ENCODE data around the gene KLK6.

The KLK6 gene

GRCh38 chr19:50947123-50947522, 22.3 kb downstream of the KLK6 start:
- no peak for DNase-seq

- no peak for DNase-seq
Measured at GRCh38 chr19:50944795-50945194, 24.6 kb downstream of the KLK6 start.

- DNase-seq = no peak
Measured at GRCh38 chr19:50943074-50943828, 26.1 kb downstream of the KLK6 start.

DNA sequence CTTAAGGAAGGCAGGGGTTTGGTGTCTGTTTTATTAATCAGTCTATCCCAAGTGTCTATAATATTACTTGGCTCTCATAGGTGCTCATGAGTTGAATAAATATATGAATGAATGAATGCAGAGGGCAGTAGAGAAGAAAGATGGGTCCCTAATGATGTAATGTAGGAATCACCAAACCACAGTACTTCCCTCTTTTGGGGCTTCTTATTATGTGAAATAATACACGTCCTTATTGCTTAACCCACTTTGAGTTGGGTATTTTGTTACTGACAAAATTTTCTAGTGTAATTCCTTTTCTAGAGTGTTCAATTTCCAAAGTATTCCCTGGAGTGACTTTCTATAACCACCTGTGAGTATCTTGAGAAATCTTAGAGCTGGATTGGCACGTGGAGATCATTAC, 29.8 kb downstream of the KLK6 start:
- DNase-seq = no peak

- no peak for DNase-seq
Measured at GRCh38 chr19:50933640-50934039, 35.8 kb downstream of the KLK6 start.

- DNase-seq = no peak
Measured at GRCh38 chr19:50932690-50933083, 36.7 kb downstream of the KLK6 start.

DNA sequence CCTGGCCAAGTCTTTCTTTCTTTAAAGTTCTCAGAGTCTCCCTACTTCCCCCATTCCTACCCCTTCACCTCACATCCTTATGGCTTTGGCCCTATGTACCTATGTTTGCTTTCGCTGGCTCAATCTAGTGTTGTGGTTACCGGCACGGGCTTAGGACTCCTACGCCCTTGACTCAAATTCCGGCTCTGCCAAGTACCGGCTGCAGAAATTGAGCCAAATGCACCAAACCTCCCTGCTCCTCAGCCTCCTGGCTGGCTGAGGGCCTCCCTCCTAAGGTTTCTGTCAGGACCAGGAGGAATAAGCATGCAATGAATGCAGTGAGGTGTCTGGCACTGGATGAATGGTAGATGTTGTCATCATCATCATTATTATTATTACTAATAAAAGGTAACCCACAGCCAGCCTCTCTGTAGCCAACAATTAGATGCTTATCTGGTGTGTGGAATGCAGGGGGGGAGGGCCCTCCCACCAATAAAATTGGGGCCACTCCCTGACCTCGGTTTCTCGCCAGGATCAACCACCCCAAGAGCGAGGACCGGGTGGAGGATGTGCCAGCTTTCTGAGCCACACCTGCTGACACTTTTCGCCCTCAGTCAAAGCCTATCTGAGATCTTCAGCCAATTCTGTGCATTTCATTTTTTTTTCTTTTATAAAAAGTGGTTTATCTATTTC, 37.2 kb downstream of the KLK6 start:
- DNase-seq = no peak

DNA sequence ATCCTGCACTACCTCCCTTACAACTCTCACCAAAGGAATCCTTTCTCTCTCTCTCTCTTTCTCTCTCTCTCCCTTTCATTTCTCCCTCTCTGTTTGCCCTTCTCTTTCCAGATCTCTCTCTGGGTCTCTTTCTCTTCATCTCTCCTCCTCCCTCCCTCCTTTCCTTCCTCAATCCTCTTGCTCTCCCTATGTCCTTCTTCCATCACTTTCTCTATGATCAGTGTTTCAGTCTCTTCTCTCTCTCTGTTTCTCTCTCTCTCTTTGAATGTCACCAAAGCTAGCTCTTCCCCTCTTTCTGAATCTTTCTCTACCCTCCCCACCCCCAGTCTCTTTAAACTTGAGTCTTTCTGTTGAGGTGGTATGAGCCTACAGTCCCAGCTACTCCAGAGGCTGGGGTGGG, 38.4 kb downstream of the KLK6 start:
- DNase-seq = no peak

- DNase-seq = no peak
Measured at GRCh38 chr19:50928831-50929230, 40.6 kb downstream of the KLK6 start.

DNA sequence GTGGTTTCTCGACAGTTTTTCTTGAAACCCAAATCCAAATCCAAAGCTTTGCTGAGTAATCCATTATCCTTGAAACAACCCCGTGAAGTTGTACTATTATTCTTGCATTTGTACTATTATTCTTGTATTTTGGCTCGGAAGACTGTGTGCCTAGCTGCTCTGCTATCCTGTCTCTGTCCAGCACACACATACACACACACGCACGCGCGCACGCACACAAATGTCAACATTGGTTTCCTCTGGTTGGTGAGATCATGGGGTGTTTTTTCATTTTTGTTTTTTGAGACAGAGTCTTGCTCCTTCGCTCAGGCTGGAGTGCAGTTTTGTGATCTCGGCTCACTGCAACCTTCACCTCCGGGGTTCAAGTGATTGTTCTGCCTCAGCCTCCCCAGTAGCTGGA, 43.2 kb downstream of the KLK6 start:
- no peak for DNase-seq

- no peak for DNase-seq
Measured at GRCh38 chr19:50925734-50926133, 43.7 kb downstream of the KLK6 start.

DNA sequence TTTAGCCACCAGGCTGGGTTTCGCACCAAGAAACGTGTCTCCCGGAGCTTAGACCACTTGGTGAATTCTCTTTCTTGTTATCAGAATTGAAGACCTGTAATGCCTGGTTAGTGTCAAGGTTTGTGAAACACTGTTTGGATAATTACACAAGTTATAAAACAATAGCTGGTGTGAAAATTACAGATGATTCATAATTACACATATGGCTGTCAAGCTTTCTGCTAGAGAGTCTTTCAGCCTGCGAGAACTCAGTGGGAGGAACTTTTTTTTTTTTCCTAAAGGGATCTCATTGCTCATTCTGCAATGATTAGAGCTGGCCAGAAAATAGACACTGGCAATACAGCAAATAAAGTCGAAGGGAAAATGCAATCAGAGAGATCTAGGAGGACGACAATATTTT, 44.8 kb downstream of the KLK6 start:
- DNase-seq = no peak

- peak; percentile 19 for DNase-seq
Measured at GRCh38 chr19:50922317-50922853, 47.0 kb downstream of the KLK6 start.

- no peak for DNase-seq
Measured at GRCh38 chr19:50921426-50922316, 47.7 kb downstream of the KLK6 start.

- DNase-seq = no peak
Measured at GRCh38 chr19:50916069-50916468, 53.3 kb downstream of the KLK6 start.

- no peak for DNase-seq
Measured at GRCh38 chr19:50912727-50913716, 56.4 kb downstream of the KLK6 start.

GRCh38 chr19:50912102-50912599, 57.2 kb downstream of the KLK6 start:
- DNase-seq = no peak

- DNase-seq = no peak
Measured at GRCh38 chr19:50911206-50912101, 57.9 kb downstream of the KLK6 start, which contains the start of gene KLK4. Gene KLK4 (minus strand): TSS chr19:50911395. CDS start chr19:50910738, 657 bp downstream.

DNA sequence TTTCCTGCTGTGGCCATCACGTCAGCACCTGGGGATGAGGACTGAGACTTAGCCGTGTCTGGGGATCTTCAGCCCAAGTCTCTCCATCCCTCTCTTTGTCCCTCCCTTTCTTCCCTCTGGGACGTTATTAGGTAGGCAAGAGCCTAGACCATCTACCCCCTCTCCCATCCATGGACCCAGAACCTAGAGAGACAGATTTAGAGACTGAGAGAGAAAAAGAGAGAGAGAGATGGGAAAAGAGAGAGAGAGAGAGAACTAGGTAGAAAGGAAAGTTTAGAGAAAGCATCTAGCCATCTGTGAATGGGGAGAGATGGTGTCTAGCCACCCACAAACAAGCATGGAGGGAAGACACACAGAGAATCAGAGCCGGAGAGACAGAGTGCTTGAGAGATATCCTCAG, 58.7 kb downstream of the KLK6 start:
- DNase-seq = no peak

DNA sequence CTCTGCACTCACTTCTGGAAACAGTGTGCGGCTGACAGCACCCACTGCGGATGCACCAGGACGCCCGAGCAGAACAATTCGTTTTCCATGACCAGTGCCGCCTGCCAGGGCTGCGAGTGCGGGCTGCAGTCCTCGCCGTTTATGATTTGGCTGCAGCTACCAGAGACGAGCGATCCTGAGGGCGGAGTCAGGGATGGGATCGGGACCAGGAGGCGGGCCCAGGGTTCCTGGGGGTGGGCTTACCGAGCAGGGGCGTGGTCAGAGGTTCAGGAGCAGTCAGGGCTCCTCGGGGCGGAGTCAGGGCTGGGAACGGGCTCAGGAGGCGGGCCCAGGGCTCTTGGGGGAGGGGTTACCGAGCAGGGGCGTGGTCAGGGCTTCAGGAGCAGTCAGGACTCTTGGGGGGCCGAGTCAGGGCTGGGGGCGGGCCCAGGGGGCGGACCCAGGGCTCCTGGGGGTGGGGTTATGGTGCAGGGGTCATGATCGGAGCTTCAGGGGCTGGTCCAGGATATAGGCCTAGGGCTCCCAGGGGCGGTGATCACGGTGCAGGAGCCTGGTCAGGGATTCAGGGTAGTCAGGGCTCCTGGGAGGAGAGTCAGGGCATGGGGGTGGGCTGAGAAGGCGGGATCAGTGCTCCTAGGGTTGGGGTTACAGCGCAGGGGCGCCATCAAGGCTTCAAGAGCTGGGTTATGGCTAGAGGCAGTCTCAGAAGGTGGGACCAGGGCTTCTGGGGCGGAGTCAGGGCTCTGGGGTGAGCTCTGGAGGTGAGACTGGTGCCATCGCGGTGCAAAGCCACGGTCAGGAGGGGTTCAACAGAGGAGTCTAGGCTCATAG, 59.9 kb downstream of the KLK6 start:
- no peak for DNase-seq
